CD4-positive, alpha-beta T cell treated with Interleukin-6 at 100 ng/mL for 8 hours (primary cell): ENCODE data around the gene RSPH1.
A peak's percentile ranks its signal among the peaks of the same experiment; 100 is the strongest.

ENCODE experiments used
- DNase-seq: peaks from one replicate; pipeline ENCODE4 v3.0.0-alpha.2; 2020; ENCODE audit warnings: mixed read lengths, low spot score

RSPH1 gene

DNA sequence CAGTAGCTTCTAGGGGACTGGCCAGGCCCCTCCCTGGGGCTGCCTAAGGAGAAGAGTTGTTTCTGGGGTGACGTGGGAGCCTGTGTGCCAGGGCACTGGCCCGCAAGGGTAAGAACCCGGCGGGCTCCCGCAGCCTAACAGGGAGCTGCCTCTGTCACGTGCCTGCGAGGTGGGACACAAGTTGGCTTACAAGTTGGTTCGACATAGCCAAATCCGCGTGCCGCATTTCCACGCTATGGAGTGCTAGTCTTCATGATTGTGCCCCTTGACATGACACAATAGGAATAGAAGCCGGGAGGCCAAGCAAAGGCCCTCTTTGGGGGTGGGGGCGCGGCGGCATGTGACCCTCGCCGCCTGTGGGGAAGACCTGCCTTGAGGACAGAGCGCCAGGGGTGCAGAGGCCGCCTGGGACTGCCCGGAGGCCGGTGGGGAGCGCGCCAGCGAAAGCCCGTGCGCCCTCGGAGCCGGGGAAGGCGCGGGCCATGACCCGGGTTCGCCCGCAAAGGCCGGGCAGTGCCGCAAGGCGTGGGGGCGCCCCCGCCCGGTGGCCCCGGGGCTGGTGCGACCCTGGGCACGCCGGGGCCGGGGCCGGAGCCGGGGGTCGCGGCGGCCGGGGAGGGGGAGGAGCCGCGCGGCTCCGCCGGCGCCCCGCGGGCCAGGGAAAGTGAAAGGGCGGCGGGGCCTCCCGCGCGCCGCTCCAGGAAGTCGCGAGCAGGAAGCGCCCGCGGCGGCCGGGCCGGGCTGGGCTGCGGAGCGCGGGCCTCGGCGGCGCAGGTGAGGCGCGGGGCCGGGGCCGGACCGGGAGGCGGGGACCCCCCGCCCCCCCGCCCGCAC is 17.3 kb upstream of the RSPH1 start, which contains the start of gene SLC37A1:
TSS of gene SLC37A1 (plus strand) at position 702 of the 834 bp plus-strand sequence. CDS start 4,603 bp downstream, outside the sequence.
- DNase-seq, result peak; percentile 25

- DNase-seq, result no peak
These were observed 16.5 kb upstream of the RSPH1 start for GRCh38 chr21:42512346-42513034.

GRCh38 chr21:42509244-42509643 is 13.2 kb upstream of the RSPH1 start:
- no peak for DNase-seq

GRCh38 chr21:42508371-42508770 is 12.3 kb upstream of the RSPH1 start:
- DNase-seq, result no peak

DNA sequence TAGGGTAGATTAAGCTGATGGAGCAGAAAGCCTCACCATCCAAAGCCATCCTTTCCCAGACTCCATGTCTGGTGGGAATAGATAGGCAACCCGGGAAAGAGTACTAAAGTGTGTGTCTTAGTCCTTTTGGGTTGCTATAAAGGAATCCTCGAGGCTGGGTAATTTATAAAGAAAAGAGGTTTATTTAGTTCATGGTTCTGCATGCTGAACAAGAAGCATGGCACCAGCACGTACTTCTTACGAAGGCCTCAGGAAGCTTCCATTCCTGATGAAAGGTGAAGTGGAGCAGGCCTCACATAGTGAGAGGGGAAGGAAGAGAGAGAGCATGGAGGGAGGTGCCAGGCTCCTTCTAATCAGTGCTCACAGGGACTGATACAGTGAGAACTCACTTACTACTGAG is 11.4 kb upstream of the RSPH1 start:
- no peak for DNase-seq

DNA sequence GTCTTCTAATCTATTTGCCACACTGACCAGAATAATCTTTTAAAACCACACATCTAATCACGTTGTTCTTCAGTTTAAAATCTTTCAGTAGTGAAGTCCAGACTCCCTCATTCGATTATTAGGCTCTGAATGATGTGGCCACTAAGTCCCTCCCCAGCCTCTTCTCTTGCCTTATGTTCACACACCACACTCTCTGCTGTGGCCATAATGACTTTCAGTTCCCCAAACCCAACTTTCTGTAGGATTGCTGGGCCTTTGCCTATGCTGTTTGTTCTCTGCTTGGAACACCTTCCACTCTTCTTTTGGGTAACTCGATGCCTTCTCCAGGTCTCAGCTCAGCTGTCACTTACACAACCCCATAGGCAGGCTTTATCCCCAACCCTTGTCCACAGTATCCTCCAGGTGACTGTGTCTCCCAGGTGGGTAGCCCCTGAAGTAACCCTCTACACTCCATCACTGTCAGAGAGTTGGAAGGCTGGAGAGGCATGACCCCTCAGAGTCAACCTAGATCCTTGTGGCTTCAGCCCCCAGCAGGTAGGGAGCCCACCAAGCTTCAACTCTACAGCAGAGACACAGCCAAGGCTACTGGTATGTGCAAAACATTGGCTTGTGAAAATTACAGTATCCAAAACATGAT is 9.2 kb upstream of the RSPH1 start:
- no peak for DNase-seq

DNA sequence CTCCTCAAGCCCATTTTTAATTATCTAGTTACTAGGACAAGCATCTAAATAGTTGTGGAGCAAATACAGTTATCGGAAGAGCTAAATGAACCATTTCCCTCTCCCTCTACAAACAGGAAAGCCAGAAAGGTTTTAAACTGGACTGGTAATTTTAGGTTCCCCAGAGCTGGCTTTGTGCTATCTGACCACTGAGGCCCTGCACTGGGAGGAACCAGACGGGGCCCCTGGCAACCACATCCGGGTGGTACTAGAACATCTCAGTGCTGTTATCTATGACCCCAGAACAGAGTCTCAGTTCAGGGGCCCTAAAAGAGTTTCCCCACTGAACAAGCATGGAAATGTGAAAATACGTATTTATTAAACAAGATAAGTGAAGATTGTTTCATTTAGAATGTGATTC is 7.7 kb upstream of the RSPH1 start:
- DNase-seq, result no peak

- DNase-seq, result no peak
These were observed 4.7 kb upstream of the RSPH1 start for GRCh38 chr21:42500736-42501135.

GRCh38 chr21:42500225-42500624 is 4.2 kb upstream of the RSPH1 start:
- DNase-seq, result no peak

DNA sequence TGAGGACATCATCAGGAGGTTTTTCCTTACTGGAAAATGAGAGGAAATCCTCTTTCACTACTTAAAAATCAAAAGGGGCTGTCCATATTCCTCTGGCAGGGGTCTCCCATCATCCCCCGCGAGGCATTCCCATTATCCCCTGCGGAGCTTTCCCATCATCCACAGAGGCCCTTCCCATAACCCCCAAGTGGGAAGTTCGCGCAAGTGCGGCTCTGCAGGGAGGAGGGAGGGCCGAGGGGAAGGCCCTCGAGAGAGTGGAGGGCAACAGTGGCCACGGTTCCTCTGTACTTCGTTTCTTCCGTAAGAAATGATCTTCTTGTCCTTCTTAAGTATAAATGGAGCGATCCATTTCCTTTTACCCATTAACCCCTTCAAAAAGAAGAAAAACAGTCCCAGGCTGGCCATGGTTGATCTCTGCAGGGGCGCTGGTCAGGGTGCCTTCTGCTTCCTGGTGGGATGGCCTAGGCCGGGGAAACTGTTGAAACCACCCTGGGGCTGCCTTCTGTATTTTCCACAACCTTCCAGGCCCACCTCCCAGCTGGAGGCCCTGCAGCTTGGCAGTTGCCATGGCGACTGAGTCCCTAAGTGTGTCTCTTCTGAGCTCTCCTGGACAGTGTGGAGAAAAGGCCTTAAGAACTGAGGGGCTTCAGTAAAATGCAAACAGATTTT is 3.6 kb upstream of the RSPH1 start:
- no peak for DNase-seq

- no peak for DNase-seq
These were observed 2.0 kb upstream of the RSPH1 start for GRCh38 chr21:42498012-42498411.

DNA sequence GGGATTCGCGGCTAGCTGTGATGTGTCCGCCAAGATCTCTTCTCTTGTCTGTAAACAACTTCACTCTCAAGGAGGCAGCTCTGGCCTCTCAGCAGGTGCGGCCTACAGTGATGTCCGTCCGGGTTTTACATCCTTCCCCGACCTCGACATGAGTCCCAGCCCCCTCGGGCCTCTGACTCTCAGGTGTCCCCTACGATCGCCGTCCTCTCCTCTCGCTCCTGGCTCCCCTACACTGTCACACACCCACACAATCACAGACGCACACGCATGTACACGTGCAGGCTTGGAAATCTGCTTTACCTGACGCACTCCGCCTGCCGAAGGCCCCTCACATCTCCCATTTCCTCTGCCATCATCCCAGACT is 797 bp upstream of the RSPH1 start:
- DNase-seq, result no peak

DNA sequence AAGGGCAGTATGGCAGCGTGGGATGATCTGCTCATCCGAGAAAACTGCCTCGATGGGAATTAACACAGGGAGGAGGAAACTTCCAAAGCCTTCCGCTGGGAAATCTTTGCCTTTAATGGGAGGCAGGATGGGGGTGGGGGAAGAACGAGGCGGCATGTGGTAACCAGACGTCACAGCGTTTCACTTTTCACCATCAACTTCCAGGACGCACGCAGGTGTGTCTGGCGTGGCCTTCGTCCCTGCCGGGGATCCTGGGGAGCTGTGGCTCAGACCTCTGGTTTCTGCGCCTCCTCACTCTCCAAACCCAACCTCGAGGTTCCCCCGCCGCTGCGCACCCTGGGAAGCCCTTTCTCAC is 282 bp downstream of the RSPH1 start:
- no peak for DNase-seq

- no peak for DNase-seq
These were observed 997 bp downstream of the RSPH1 start for GRCh38 chr21:42495027-42495426.

GRCh38 chr21:42493109-42494060 is 2.6 kb downstream of the RSPH1 start:
- DNase-seq, result no peak

DNA sequence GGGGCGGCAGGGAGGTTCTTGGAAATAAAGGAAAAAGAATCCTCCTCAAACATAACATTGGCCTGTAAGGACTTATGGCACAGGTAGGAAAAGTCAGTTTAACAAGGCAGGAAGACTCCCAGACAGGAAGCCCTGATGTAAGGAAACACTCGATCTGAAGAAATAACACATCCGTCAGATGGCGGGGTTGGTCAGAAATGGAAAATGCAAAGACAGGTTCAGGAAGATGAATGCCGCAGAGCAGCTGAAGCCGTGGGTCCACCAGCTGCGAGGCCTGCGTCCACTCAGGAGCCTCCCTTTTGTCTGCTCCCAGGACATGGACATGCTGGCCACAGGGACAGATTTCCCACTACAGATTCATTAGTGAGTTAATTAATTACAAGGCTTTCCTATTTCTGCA is 3.8 kb downstream of the RSPH1 start:
- no peak for DNase-seq

DNA sequence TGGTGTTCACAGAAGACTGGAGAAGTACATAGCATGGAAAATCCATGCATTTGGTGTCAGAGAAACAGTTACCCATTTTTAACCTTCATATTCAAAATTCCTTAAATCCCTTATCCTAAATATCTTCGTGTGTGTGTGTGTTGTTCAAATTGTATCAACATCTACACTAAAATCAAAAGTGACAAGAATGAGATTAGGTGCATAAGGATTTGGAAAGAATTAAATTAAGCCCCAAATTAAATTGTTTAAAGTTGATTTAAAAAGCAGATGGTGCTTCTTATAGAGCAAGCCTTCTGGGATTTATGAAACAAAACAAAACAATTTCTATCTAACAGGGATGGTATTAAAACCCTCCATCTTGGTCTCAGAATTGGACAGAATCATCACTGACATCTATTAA is 4.7 kb downstream of the RSPH1 start:
- DNase-seq, result no peak

- no peak for DNase-seq
These were observed 5.3 kb downstream of the RSPH1 start for GRCh38 chr21:42490720-42491119.

- no peak for DNase-seq
These were observed 6.0 kb downstream of the RSPH1 start for GRCh38 chr21:42489991-42490390.

DNA sequence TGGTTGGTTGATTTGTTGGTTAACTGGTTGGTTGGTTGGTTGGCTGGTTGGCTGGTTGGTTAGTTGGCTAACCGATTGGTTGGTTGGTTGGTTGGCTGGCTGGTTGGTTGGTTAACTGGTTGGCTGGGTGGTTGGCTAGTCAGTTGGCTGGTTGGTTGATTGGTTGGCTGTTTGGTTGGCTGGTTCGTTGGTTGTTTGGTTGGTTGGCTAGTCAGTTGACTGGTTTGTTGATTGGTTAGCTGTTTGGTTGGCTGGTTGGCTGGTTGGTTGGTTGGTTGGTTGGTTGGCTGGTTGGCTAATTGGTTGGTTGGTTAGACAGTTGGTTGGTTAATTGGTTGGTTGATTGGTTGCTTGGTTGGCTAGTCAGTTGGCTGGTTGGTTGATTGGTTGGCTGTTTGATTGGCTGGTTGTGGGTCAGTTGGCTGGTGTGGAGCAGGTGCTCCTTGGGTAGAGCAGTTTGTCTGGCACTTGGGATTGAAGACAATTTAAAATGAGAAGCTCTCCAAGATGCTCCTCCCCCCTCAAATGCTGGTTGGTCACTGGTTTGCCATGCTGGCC is 6.9 kb downstream of the RSPH1 start:
- DNase-seq, result no peak

DNA sequence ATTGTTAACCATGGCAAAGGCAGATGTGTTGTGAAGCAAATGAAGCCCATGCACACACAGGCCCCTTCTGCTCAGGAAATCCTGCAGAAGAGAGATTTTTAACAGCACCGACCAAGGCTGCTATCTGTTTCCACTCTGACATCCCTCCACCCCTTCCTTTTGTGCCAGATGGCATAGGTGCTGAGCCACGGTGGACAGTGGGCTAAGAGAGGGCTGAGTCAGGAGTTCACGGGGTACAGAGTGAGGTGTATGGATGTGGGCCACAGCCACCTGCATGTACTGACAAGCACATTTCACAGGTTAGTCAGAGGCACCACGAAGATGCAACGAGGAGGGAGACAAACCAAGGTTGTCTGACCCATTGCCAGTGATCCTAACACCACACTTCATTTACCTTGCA is 9.5 kb downstream of the RSPH1 start:
- DNase-seq, result no peak
